Measurements from ENCODE around the gene COG7. TPM values are rescaled to one million over a fixed set of nuclear protein-coding genes. Genes with fewer than 3 reads are reported as not detected.

Gene COG7
- total and polyA plus RNA-seq, 2 of the 13 experiments (the other 11 are each of a cell fraction or from before 2014, with no cell fraction given) = 12.6 to 54.5 TPM

DNA sequence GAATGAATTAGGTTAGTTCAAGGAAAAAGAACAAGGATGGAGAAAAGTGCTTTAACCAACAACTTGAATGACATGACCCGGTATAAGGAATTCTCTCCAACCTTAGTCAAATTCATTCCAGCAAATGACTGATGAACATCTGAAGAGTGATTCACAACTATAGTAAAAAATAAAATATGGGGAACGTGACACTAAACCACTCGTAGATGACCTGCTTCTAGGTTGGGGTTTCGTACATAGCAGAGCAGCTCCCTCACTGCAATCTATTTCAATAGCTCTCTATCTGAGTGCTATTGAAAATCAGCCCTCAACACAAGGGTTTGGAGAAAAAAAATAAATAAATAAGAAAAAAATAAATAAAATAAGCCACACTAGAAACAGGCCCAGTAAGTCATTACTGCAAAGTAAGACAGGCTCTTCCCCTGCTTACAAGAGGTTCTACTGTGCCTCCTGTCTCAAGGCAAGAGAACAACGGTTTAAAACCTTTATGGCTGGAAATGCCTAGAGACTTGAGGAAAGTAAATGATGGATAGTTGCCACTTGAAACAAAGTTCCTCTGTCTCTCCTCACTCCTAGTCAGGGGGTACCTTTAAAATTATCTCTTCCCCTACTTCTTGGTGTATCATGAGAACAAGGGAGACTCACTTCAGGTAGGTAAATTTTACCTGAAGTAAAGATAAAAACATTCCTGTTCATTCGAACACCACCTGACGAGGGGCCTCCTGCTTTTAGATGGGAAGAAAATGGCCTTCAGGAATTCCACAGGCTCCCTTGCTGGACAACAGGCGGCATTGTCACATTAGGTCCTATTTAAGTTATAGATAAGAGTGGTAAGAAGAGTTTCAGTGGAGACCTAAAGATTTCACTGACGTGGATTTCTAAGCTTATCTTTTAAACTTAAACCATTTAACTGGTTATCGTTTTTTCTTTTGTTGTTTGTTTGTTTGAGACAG, 20.5 kb downstream of the COG7 start:
- CTCF ChIA-PET (ENCODE audit: low intra/inter-chr PET ratio, low total read pairs) = interaction anchor here (7.5 kb wide), 1 partner anchor 249 kb away, joined by 251 read pairs; the partner anchor contains the start of gene SCNN1G
- H2AFZ ChIP-seq (ENCODE audit: low read length) = no peak overlapping the region
- H3K9me3 ChIP-seq (ENCODE audit: low read length) = no peaks in the 10 kb centered on the region
- no peaks in the 10 kb centered on the region for H3K4me1 ChIP-seq (ENCODE audit: insufficient read depth, low read length)
- H3K9ac ChIP-seq (ENCODE audit: insufficient read depth, low read depth, low read length) = no peak overlapping the region
- H3K4me2 ChIP-seq (ENCODE audit: low read depth, low read length) = no peak overlapping the region
- no peaks in the 10 kb centered on the region for H3K79me2 ChIP-seq (ENCODE audit: insufficient read depth, low read length)
- H4K20me1 ChIP-seq (ENCODE audit: insufficient read depth, low read length) = peaks cover 15% of the 10 kb centered on the region
- no TSS peak for BruUV-seq (replicated peaks)
- intact Hi-C loops (cut with micrococcal nuclease; ENCODE audit: unreplicated experiment) (loop anchor here (10.0 kb wide), 2 partner anchors 138 to 348 kb away; no protein-coding TSS in a partner anchor), in situ Hi-C loops (cut with HindIII; ENCODE audit: extremely low pct_ligation_motif_present, low pct_unique_long_range_greater_than_20kb) (loop anchor here (5.0 to 10.0 kb wide), 2 partner anchors 250 to 528 kb away; partner anchors contain the start of gene SCNN1G)
- ATAC-seq (peak; percentile 63), DNase-seq (ENCODE audit: low spot score) (peak; percentile 46), FAIRE-seq (peak; percentile 23)
- H3K27ac ChIP-seq (ENCODE audit: extremely low read length, insufficient read depth, low read length) = no peak overlapping the region
- no peaks in the 10 kb centered on the region for H3K27me3 ChIP-seq (ENCODE audit: control insufficient read depth in 1 of 2, insufficient read depth in 2 of 2, low read length in 2 of 2)
- H3K4me3 ChIP-seq (replicated peaks in 1 of 3; ENCODE audit: insufficient read depth in 1 of 3, low read depth in 2 of 3, low read length in 3 of 3) = no peak overlapping the region
- no peak for TF ChIP-seq ZMYM4 (CRISPR knock-in tag; IDR thresholded peaks at IDR 0.05)
- peak; percentile 75 for TF ChIP-seq XRCC5 (optimal IDR thresholded peaks at IDR 0.05; ENCODE audit: low read length)
- TF ChIP-seq ZNF749 (CRISPR knock-in tag; IDR thresholded peaks at IDR 0.05; ENCODE audit: borderline replicate concordance) = no peak
- TF ChIP-seq, protein P1, sequence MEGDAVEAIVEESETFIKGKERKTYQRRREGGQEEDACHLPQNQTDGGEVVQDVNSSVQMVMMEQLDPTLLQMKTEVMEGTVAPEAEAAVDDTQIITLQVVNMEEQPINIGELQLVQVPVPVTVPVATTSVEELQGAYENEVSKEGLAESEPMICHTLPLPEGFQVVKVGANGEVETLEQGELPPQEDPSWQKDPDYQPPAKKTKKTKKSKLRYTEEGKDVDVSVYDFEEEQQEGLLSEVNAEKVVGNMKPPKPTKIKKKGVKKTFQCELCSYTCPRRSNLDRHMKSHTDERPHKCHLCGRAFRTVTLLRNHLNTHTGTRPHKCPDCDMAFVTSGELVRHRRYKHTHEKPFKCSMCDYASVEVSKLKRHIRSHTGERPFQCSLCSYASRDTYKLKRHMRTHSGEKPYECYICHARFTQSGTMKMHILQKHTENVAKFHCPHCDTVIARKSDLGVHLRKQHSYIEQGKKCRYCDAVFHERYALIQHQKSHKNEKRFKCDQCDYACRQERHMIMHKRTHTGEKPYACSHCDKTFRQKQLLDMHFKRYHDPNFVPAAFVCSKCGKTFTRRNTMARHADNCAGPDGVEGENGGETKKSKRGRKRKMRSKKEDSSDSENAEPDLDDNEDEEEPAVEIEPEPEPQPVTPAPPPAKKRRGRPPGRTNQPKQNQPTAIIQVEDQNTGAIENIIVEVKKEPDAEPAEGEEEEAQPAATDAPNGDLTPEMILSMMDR (CRISPR knock-in tag; IDR thresholded peaks at IDR 0.05) = peak; percentile 35
- TF ChIP-seq STAG1 (CRISPR knock-in tag; IDR thresholded peaks at IDR 0.05) = peak; percentile 34; the same call in 1 of the 2 replicates
- TF ChIP-seq HNF4G (IDR thresholded peaks at IDR 0.05; ENCODE audit: borderline replicate concordance, low read depth, low read length) = no peak
- no peak for TF ChIP-seq HNF4G (CRISPR knock-in tag; IDR thresholded peaks at IDR 0.05; ENCODE audit: borderline replicate concordance, low read depth)
- 84% methylated on average over 10 of the region's 10 CpGs for WGBS (ENCODE audit: low lambda C conversion rate)
- H3K36me3 ChIP-seq (replicated peaks in 1 of 2; ENCODE audit: control insufficient read depth in 1 of 2, insufficient read depth in 2 of 2, low read length in 2 of 2) = peaks cover 22 to 59% of the 10 kb centered on the region in 2 experiments
- POLR2A ChIA-PET = no interaction called here

All from HepG2 (cell line).